Choroid plexus epithelial cell (primary cell): ENCODE data around the gene CAMK2G.

Experiments
- DNase-seq: peaks from one replicate; pipeline ENCODE4 v3.0.0-alpha.2; 2010; ENCODE audit warnings: low read depth
- H3K4me3 ChIP-seq: 2 replicates; pipeline ENCODE4 v1.5.1; 2011; ENCODE audit warnings: low read depth, mild to moderate bottlenecking, control low read depth, low read length, moderate library complexity
- CTCF ChIP-seq: conservative IDR thresholded peaks from 2 replicates; pipeline ENCODE4 v1.5.1; 2011; ENCODE audit warnings: low read depth, mild to moderate bottlenecking, control low read depth, inconsistent platforms, low read length, moderate library complexity

The CAMK2G gene

GRCh38 chr10:73824146-73824725 is 50.1 kb downstream of the CAMK2G start:
- H3K4me3 ChIP-seq: no peak overlapping the region
- no peak for TF ChIP-seq CTCF
- DNase-seq: no peak

- no peak for TF ChIP-seq CTCF
- H3K4me3 ChIP-seq: no peak overlapping the region
- DNase-seq: no peak
These were observed 51.0 kb downstream of the CAMK2G start for GRCh38 chr10:73823391-73823790.

GRCh38 chr10:73819513-73820093 is 54.8 kb downstream of the CAMK2G start:
- peak; percentile 36 for DNase-seq
- H3K4me3 ChIP-seq: no peak overlapping the region
- peak; percentile 51 for TF ChIP-seq CTCF

GRCh38 chr10:73819081-73819480 is 55.3 kb downstream of the CAMK2G start:
- TF ChIP-seq CTCF: no peak
- no peak for DNase-seq
- no peak overlapping the region for H3K4me3 ChIP-seq

GRCh38 chr10:73818402-73818801 is 56.0 kb downstream of the CAMK2G start:
- peak; percentile 14 for TF ChIP-seq CTCF
- no peak for DNase-seq
- no peak overlapping the region for H3K4me3 ChIP-seq

- no peak for TF ChIP-seq CTCF
- no peak for DNase-seq
- no peak overlapping the region for H3K4me3 ChIP-seq
These were observed 56.5 kb downstream of the CAMK2G start for GRCh38 chr10:73817826-73818225.
